NCI-H526 (cell line): ENCODE measurements around the gene NRAP.

ENCODE experiments used
- DNase-seq, 2 experiments: peaks; one replicate each; lab custom pipeline; 2025; lab: John Stamatoyannopoulos, UW

Gene NRAP

DNA sequence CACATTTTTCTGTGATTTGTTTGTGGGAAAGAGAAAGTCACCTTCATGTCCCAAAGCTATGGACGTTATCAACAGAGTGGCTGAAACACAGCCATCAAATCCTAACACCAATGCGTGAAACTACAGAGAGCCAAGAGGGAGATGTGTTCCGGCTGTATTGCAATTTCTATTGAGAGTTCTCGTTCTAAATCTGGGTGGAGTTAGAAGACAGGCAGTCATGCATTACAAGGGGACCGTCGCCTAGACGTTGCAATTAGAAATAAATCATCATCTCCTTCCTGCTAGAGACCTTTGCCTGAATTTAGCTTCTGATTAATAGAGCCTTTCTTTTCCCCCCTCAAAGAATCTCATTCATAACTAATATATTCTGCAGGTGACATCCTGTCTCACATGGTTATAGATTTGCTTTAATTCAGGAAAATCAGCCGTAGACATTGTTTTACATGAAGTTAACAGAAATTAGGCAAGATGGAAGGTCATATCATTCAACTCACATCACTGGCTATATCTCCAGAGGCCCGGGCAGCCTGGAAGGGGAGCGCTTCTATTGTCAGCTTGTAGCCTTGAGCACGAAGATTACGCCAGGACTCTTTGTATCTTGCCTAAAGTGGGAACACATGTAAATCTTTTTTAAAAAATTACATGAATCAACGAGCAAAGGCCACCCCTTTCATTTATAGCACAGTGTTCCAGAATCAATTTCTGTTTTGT, 58.4 kb downstream of the NRAP start:
- no peak for DNase-seq

GRCh38 chr10:113604572-113604971, 59.3 kb downstream of the NRAP start:
- no peak for DNase-seq

DNA sequence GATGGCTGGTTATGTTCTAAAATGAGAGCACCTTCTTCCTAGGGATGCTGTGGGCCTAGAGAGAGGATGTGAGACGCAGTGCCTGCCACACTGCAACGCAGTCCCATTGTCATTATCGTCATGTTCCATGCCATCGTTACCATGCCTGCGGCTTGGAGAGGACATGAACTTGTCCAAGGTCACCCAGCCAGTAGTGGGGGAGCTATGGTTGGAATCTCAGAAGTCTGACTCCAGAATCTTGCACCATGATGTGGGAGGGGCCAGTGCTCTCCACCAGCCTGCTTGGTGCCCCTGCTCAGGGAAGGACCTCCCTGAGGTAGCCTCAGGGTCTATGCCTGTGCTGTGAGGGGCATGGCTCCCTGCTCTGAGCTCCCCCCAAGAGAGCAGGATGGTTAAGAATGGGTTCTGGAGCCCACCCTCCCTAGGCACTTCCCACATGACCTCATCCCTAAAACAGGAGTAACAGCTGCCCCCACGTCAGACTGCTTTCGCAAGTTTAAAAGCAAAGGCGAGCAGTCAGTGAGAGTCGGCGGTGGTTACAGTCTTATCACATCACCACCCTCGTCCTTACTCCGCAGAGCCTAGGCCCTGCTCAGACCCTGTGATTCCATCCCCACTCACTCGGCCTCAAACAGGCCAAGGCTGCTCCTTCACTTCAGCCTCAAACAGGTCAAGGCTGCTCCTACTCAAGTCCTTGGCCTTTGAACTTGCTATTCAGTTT, 60.6 kb downstream of the NRAP start:
- no peak for DNase-seq

- DNase-seq = no peak
Measured at GRCh38 chr10:113600569-113600968, 63.3 kb downstream of the NRAP start.

DNA sequence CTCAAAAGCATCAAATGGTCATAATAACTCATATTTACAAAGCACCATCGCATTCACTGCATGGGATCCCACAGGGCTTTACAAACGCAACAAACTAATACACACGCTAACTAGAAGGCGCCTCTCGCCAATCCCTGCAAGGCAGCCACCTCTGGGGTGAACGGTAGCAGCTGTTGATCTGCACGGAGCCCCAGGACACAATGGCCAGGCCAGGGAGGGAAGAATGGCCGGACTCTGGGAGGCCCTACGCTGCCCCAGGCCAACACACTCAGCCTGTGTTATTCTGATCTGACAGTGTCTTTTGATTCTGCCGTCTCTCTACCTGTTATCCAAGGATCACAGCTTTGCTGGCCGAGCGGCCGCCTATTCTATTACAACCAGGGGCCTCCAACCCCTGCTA, 69.2 kb downstream of the NRAP start:
- DNase-seq = no peak

DNA sequence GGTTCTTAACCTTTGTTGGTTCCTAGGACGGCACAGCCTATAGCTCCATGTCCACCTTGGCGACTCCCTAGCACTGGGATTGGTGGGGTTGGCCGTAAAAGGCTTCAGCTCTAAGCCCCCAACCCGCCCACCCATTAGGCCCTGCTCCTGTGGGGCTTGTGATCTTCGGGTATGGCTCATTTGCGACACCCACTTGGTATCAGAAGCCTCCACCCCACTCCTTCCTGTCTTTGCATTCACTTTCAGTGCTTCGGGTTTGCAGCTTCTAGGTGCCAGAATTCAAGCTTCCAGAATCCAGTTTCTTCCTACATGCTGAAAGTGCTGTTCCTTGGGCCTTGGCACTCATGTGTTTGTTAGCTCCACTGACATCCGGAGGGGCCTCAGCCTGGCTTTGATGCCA, 71.5 kb downstream of the NRAP start:
- no peak for DNase-seq

- DNase-seq = no peak
Measured at GRCh38 chr10:113590581-113590980, 73.3 kb downstream of the NRAP start.

GRCh38 chr10:113589201-113589770, 74.6 kb downstream of the NRAP start:
- no peak for DNase-seq

DNA sequence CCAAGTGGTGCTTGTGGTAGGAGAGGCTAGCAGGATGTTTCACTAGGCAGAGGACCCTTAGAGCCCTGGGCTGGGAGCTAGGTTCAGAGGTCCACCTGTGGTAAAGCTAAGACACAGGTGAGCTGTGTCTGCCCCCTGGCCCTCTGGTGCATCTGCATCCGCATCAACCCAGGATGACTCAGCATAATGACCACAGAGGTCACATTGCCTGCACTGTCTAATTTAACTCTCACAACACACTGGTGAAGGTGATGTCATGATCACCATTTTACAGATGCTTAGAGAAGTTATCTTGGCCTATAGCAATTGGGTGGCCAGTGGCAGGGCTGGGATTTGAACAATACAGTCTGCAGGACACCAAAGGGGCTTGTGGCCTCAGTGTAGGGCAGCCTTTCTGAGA, 77.9 kb downstream of the NRAP start:
- DNase-seq = no peak

- DNase-seq = no peak
Measured at GRCh38 chr10:113583571-113583970, 80.3 kb downstream of the NRAP start.

GRCh38 chr10:113581092-113581491, 82.7 kb downstream of the NRAP start:
- DNase-seq = no peak

DNA sequence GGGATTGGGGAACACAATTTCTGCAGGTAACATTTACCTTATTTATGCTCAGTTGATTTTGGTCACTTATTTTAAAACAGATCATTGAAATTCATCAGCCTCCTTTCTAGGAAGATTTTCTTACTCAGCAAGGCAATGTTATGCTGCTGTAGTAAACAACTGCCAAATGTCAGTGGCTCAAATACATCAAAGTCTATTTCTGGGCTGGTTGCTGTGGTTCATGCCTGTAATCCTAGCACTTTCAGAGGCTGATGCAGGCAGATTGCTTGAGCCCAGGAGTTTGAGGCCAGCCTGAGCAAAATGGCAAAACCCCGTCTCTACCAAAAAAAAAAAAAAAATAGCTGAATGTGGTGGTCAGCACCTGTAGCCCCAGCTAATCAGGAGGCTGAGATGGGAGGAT, 85.1 kb downstream of the NRAP start:
- DNase-seq = no peak

DNA sequence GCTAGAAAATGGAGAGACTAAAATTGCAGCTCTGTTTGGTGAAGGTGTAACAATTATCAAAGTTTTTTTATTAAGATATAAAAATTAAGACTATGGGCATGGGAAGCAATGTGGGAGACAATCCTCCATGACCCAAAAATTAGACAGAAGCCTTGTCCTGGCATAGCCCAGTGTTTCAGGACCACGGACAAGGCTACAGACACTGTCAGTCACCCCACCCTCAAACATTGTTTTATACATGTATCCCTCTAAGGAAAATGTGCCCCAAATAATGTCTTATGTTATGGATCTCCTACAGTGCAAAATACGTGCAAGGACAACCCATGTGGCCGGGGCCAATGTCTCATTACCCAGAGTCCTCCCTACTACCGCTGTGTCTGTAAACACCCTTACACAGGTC, 87.0 kb downstream of the NRAP start:
- no peak for DNase-seq

DNA sequence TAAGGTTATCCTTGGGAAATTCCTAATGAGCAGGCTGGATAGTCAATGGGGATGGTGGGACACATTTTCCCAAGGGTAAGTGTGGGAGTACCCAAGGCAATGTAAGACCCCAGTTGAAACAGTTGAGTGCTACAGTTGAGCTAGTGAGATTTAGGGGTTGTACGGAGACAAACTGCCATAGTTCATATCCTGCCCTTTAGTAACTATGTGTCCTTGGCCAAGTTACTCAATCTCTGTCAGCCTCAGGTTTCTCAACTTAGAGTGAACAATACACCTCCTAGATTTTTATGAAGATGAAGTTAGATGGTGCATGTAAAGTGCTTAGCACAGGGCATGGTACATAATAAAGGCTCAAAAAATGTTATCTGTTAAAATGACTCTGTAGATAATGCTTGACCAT, 90.5 kb downstream of the NRAP start:
- DNase-seq = no peak

DNA sequence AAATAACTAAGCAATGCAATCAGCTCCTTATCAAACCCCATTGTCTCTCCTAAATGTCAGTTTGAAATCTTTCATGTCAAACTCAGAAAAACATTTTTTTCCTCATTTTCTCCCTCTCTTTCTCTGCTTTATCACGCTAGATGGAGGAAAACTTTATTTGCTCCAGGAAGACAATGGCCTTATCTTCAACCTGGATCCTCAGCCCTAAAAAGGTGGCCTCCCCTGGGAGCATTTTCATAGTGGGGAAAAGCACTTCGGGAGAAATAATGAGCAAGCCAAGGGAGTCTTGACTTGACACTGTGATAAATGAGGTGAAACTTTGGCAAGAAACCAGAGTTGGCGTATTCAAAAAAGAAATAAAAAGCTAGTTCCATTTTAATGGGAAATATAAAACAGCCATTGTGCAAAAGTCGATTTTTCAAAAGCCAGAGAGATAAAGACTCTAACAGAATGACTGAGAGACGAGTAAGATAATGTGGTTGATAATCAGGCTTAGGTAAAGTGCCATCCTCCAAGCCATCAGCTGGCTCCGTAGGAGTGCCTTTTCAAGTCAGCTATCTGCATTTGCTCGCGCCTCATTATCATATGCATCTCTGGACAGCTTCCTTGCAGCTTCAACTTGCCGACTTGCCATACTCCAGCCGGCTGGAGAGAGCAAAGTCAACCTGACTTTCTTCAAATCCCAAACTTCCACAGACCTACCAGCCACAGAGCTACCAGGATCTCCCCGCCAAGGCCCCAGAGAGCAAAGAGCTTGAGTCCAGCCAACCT, 91.1 kb downstream of the NRAP start:
- DNase-seq = no peak

- no peak for DNase-seq
Measured at GRCh38 chr10:113569576-113569975, 94.3 kb downstream of the NRAP start.

GRCh38 chr10:113566888-113567287, 97.0 kb downstream of the NRAP start:
- no peak for DNase-seq

DNA sequence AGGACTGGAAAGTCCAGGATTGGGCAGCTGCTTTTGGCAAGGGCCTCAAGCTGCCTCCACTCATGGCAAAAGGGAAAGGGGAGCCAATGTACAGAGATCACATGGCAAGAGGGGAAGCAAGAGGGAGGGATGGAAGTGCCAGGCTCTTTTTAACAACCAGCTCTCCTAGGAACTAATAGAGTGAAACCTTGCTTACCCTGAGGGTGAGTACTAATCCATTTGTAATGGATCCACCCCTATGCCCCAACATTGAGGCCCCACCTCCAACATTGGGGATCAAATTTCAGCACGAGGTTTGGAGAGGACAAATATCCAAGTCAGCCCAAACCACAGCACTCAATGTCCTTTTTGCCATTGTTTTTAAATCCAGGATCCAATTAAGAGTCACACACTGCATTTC, 98.5 kb downstream of the NRAP start:
- no peak for DNase-seq

DNA sequence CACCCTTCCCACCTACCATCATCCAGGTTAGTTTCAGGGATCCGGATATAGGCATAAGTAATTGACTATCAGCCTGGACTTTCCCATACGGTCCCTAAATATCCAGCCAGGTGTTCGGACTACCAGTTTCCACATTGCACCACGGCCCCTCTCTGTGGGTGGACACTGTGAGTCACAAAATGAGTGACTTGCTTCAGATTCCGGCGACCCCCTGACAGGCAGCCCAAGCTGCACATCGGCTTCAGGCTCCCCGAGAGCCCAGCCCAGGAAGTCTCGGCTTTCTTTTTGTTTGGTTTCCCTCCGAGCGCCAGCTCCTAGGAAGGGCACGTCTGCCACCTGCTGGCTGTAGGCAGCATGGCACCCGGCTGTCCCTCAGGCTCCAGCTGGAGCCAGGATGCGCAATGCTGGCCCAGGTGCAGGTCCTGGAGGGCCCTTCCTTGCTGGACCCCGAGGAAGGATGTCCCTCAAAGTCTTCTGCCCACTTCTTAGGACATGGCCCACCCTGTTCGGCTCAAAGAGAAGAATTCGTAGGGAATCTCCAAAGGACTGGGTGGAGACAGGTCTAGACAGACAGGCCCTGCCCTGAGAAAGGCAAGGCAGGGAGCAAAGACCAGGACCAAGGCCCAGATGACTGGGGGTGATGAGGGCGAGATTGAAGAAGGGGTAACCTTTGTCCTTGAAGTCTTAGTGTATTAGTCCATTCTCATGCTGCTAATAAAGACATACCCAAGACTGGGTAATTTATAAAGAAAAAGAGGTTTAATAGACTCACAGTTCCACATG, 100.3 kb downstream of the NRAP start:
- peak; percentile 20 to 77 for DNase-seq

DNA sequence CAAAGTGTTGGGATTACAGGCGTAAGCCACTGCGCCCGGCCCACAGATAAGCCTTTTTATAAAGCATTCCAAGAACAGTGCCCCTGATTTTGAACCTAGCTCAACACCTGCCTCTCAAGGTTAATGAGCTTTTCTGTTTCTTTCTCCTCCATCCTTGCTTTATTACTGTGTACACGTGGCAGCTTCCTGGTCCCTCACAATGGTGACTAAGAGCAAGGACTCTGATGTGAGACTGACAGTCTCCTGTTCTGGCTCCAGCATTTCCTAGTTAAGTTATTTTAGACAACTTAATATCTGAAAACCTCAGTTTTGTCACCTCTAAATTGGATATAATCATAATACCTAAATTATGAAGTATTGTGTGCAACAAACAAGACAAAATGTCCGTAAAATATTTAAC, 101.1 kb downstream of the NRAP start:
- DNase-seq = no peak

GRCh38 chr10:113562069-113562468, 101.8 kb downstream of the NRAP start:
- no peak for DNase-seq

DNA sequence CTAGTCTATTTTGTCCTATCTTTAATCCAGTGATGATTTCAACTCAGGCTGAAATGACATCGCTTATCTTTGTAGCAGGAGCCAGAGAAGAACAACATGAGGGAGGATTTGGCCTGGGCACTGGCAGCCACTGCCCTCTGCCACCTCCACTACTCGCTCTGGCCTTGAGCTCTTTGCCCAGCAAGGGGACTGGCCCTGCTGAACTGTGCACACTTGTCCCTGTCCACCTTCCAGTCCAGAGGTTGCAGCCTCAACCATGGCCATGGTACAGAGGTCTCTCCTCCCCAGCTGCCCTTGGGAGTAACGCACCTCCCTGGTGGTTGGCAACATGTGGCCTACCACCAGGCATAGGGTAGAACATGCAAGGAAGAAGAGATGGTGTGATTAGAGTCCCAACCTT, 102.6 kb downstream of the NRAP start:
- no peak for DNase-seq
